Endothelial cell of umbilical vein (primary cell): ENCODE data around the gene CSF2. TPM values are rescaled to one million over a fixed set of nuclear protein-coding genes. Genes with fewer than 3 reads are reported as not detected.

Source experiments
- BruUV-seq: library from RNA; stranded (reverse); fragments of 400-500 nt; replicated peaks from 2 replicates; lab custom pipeline; 2021; lab: Mats Ljungman, UMichigan
- CTCF ChIA-PET: fragments of 300-600, 350-600 bp; sonication (Branson Sonifier 250); formaldehyde crosslinking; loops from one replicate; lab custom pipeline; 2021; ENCODE audit warnings: antibody characterized with exemption, inconsistent platforms; lab: Charles Lee
- POLR2A ChIA-PET: fragments of 300-600, 350-600 bp; sonication (Branson Sonifier 250); formaldehyde crosslinking; loops from one replicate; lab custom pipeline; 2021; ENCODE audit warnings: antibody characterized with exemption, inconsistent platforms; lab: Charles Lee
- DNase-seq: peaks from one replicate; pipeline ENCODE4 v3.0.0-alpha.2; 2011; ENCODE audit warnings: low read depth, low spot score
- FAIRE-seq: peaks from 2 replicates; lab custom pipeline; 2011; peaks lifted over from hg19 to GRCh38; lab: Jason Lieb, UNC
- H2AFZ ChIP-seq: 2 replicates; pipeline ENCODE4 v1.6.0; 2012; ENCODE audit warnings: low read depth, low read length, control low read depth, inconsistent platforms
- H3K27ac ChIP-seq: 2 replicates; pipeline ENCODE4 v1.5.1; 2011; ENCODE audit warnings: low read depth, mild to moderate bottlenecking, control low read depth, low read length, moderate library complexity; ENCODE audit not compliant: insufficient read depth
- H3K27me3 ChIP-seq, 2 experiments: 2 replicates each; pipeline versions ENCODE4 v1.6.0 to v1.6.1; 2011; ENCODE audit warnings: low read length in 2 of 2, mixed read lengths in 1 of 2; ENCODE audit not compliant: control insufficient read depth in 2 of 2, insufficient read depth in 2 of 2
- H3K36me3 ChIP-seq, 2 experiments: 2 replicates in 1 of 2; 3 replicates in 1 of 2; pipeline ENCODE4 v1.5.1; 2011; ENCODE audit warnings: low read length in 2 of 2, mild to moderate bottlenecking in 1 of 2, moderate library complexity in 1 of 2; ENCODE audit not compliant: control insufficient read depth in 2 of 2, insufficient read depth in 2 of 2; ENCODE audit errors: extremely low read depth in 1 of 2
- H3K4me1 ChIP-seq: 3 replicates; pipeline ENCODE4 v1.5.1; 2011; ENCODE audit warnings: mild to moderate bottlenecking, low read length; ENCODE audit not compliant: control insufficient read depth, insufficient read depth; ENCODE audit errors: extremely low read depth
- H3K4me2 ChIP-seq: 2 replicates; pipeline ENCODE4 v1.6.1; 2011; ENCODE audit warnings: low read length, control low read depth, mixed read lengths; ENCODE audit not compliant: insufficient read depth
- H3K4me3 ChIP-seq, 3 experiments: fragments of 200-600 bp in 1 of 3; sonication (generic), shearing (Covaris generic) in 1 of 3; replicated peaks in 1 of 3; 2 replicates each; pipeline ENCODE4 v1.5.1; 2011 to 2016; ENCODE audit warnings: control low read depth in 3 of 3, low read length in 3 of 3, mild to moderate bottlenecking in 2 of 3, inconsistent platforms in 1 of 3, low read depth in 1 of 3, moderate library complexity in 1 of 3; ENCODE audit not compliant: insufficient read depth in 1 of 3
- H3K79me2 ChIP-seq: 2 replicates; pipeline ENCODE4 v1.6.0; 2012; ENCODE audit warnings: low read length, inconsistent platforms; ENCODE audit not compliant: control insufficient read depth, insufficient read depth
- H3K9ac ChIP-seq: replicated peaks from 2 replicates; pipeline ENCODE3; 2011; ENCODE audit warnings: low read length, control low read depth; ENCODE audit not compliant: insufficient read depth; ENCODE audit errors: extremely low read depth
- H3K9me1 ChIP-seq: replicated peaks from 3 replicates; pipeline ENCODE4 v1.6.0; 2011; ENCODE audit warnings: mild to moderate bottlenecking, low read length; ENCODE audit not compliant: control insufficient read depth, insufficient read depth; ENCODE audit errors: extremely low read depth
- H3K9me3 ChIP-seq: replicated peaks from 2 replicates; pipeline ENCODE4 v1.5.1; 2012; ENCODE audit warnings: low read length, inconsistent platforms; ENCODE audit not compliant: control insufficient read depth, insufficient read depth
- H4K20me1 ChIP-seq: replicated peaks from 2 replicates; pipeline ENCODE3; 2011; ENCODE audit warnings: mild to moderate bottlenecking, low read length; ENCODE audit not compliant: control insufficient read depth, insufficient read depth; ENCODE audit errors: extremely low read depth
- CTCF ChIP-seq, 2 donors: IDR thresholded peaks; 1 replicate in 1 of 2; 2 replicates in 1 of 2; pipeline ENCODE4 v1.5.1; 2011; ENCODE audit warnings: low read length in 2 of 2, mild to moderate bottlenecking in 2 of 2, moderate library complexity in 2 of 2, control low read depth in 1 of 2, inconsistent platforms in 1 of 2, low read depth in 1 of 2; ENCODE audit not compliant: insufficient read depth in 1 of 2; ENCODE audit errors: extremely low read depth in 1 of 2
- EZH2 ChIP-seq: IDR thresholded peaks from 2 replicates; pipeline ENCODE4 v1.6.1; 2012; ENCODE audit warnings: borderline replicate concordance, low read depth, mild to moderate bottlenecking, moderate library complexity, low read length, inconsistent platforms; ENCODE audit not compliant: severe bottlenecking
- FOS ChIP-seq: IDR thresholded peaks from 2 replicates; pipeline ENCODE4 v1.6.1; 2011; ENCODE audit warnings: mild to moderate bottlenecking, low read length, moderate library complexity, borderline replicate concordance; ENCODE audit not compliant: insufficient read depth
- GATA2 ChIP-seq: IDR thresholded peaks from 2 replicates; pipeline ENCODE4 v1.7.0; 2011; ENCODE audit warnings: low read depth, mild to moderate bottlenecking, moderate library complexity, mixed read lengths, low read length; ENCODE audit not compliant: insufficient read length, insufficient read depth
- JUN ChIP-seq: IDR thresholded peaks from 2 replicates; pipeline ENCODE4 v1.6.1; 2011; ENCODE audit warnings: borderline replicate concordance, low read depth; ENCODE audit not compliant: insufficient read length, insufficient read depth
- MAX ChIP-seq: IDR thresholded peaks from 2 replicates; pipeline ENCODE4 v1.6.1; 2011; ENCODE audit not compliant: insufficient read depth, insufficient read length
- MYC ChIP-seq: IDR thresholded peaks from one replicate; pipeline ENCODE4 v1.6.1; 2011; ENCODE audit warnings: mild to moderate bottlenecking, low read depth, low read length
- POLR2A ChIP-seq: IDR thresholded peaks from 2 replicates; pipeline ENCODE4 v1.6.1; 2012; ENCODE audit warnings: low read depth, mild to moderate bottlenecking, control low read depth, low read length
- POLR2AphosphoS5 ChIP-seq: IDR thresholded peaks from 2 replicates; pipeline ENCODE4 v1.6.1; 2012; ENCODE audit warnings: low read depth, mild to moderate bottlenecking, control low read depth, low read length, moderate library complexity; ENCODE audit not compliant: insufficient read depth
- dilution Hi-C: fragments of 300-500 bp; cut with MboI; formaldehyde crosslinking; loops from one replicate; pipeline ENCODE4 v1.15.0; 2019; ENCODE audit warnings: low sequenced_read_pairs; ENCODE audit not compliant: extremely low pct_ligation_motif_present
- intact Hi-C: fragments of 100-400 bp; cut with micrococcal nuclease; formaldehyde crosslinking; loops from one replicate; pipeline ENCODE4 v1.10.0; 2022
- polyA plus RNA-seq, 4 experiments: library from polyadenylated mRNA; depleted of rRNA in 3 of 4; stranded (reverse) in 3 of 4; unstranded in 1 of 4; fragments of >200 nt; gene quantifications; 2 replicates each; pipeline versions ENCODE4 v1.2.1 to v1.2.3, GENCODE V29; 2011 to 2012; ENCODE audit warnings: missing spikeins in 1 of 4
- total RNA-seq: library from RNA; stranded (reverse); gene quantifications from 2 replicates; pipeline ENCODE4 v1.2.3, GENCODE V29; 2021

Gene CSF2
- total and polyA plus RNA-seq, 2 donors (not counting 3 experiments of a cell fraction or from before 2014, with no cell fraction given): not detected

GRCh38 chr5:132110930-132111329, 37.3 kb downstream of the CSF2 start:
- intact Hi-C loops: no loop called here
- Histone ChIP-seq H3K4me3 (no peak overlapping the region), H3K27ac (no peak overlapping the region), H3K9me3 (no peaks in the 10 kb centered on the region), H3K36me3 (no peaks in the 10 kb centered on the region), H3K79me2 (no peaks in the 10 kb centered on the region), H3K4me2 (no peak overlapping the region), H2AFZ (no peak overlapping the region), H3K9ac (no peak overlapping the region), H3K9me1 (no peaks in the 10 kb centered on the region), H3K4me1 (no peaks in the 10 kb centered on the region), H4K20me1 (no peaks in the 10 kb centered on the region), H3K27me3 (peaks cover 2 to 3% of the 10 kb centered on the region in 2 experiments)
- DNase-seq (no peak), FAIRE-seq (no peak)
- CTCF ChIA-PET: interaction anchor here (1.5 kb wide), 1 partner anchor 11 kb away, joined by 3 read pairs; no protein-coding TSS in a partner anchor
- dilution Hi-C loops: no loop called here
- no TSS peak for BruUV-seq
- TF ChIP-seq GATA2: no peak
- TF ChIP-seq JUN: no peak
- no peak for TF ChIP-seq EZH2
- TF ChIP-seq CTCF (IDR thresholded peaks at IDR 0.05; ENCODE audit: extremely low read depth in 1 of 2, insufficient read depth in 1 of 2, low read depth in 1 of 2, low read length in 2 of 2): no peak
- TF ChIP-seq FOS: no peak
- TF ChIP-seq MYC: no peak
- no peak for TF ChIP-seq POLR2AphosphoS5
- TF ChIP-seq POLR2A: no peak
- no peak for TF ChIP-seq MAX
- POLR2A ChIA-PET: no interaction called here
